Neural cell (in vitro differentiated cells): Measurements from ENCODE around the gene AKT3. TPM values are rescaled to one million over a fixed set of nuclear protein-coding genes. Genes with fewer than 3 reads are reported as not detected.

Experiments used
- H2AFZ ChIP-seq: fragments of 200-600, 300-800 bp; sonication (generic), shearing (Covaris generic); 2 replicates; pipeline ENCODE4 v1.6.0; 2014; ENCODE audit warnings: low read depth, mild to moderate bottlenecking, antibody characterized with exemption, low read length, moderate library complexity
- H3F3A ChIP-seq: fragments of 200-600 bp; shearing (Covaris generic); 2 replicates; pipeline ENCODE4 v1.6.1; 2016; ENCODE audit warnings: mild to moderate bottlenecking, moderate library complexity, mixed read lengths, antibody characterized with exemption, low read length; ENCODE audit not compliant: insufficient read depth, poor library complexity, severe bottlenecking
- H3K27ac ChIP-seq: fragments of 200-600, 300-800 bp; sonication (generic), shearing (Covaris generic); 2 replicates; pipeline ENCODE4 v1.5.1; 2014; ENCODE audit warnings: mild to moderate bottlenecking, low read length, moderate library complexity
- H3K27me3 ChIP-seq: fragments of 300-800, 200-600 bp; sonication (generic), shearing (Covaris generic); 2 replicates; pipeline ENCODE4 v1.6.0; 2014; ENCODE audit warnings: mild to moderate bottlenecking, low read depth, low read length, moderate library complexity; ENCODE audit not compliant: insufficient read depth
- H3K36me3 ChIP-seq: fragments of 300-800, 200-600 bp; sonication (generic), shearing (Covaris generic); 2 replicates; pipeline ENCODE4 v1.5.1; 2014; ENCODE audit warnings: mild to moderate bottlenecking, antibody characterized with exemption, low read length, moderate library complexity; ENCODE audit not compliant: insufficient read depth
- H3K4me2 ChIP-seq: fragments of 300-800, 200-600 bp; sonication (generic), shearing (Covaris generic); 2 replicates; pipeline ENCODE4 v1.6.0; 2014; ENCODE audit warnings: mild to moderate bottlenecking, low read length
- H3K4me3 ChIP-seq: fragments of 300-800, 200-600 bp; sonication (generic), shearing (Covaris generic); 2 replicates; pipeline ENCODE4 v1.5.1; 2014; ENCODE audit warnings: mild to moderate bottlenecking, low read length, moderate library complexity
- H3K79me2 ChIP-seq: fragments of 200-600 bp; shearing (Covaris generic); replicated peaks from 2 replicates; pipeline ENCODE4 v1.6.0; 2014; ENCODE audit warnings: mild to moderate bottlenecking, low read length, moderate library complexity; ENCODE audit not compliant: insufficient read depth
- H3K9ac ChIP-seq: fragments of 300-800, 200-600 bp; sonication (generic), shearing (Covaris generic); 2 replicates; pipeline ENCODE4 v1.6.1; 2016; ENCODE audit warnings: mild to moderate bottlenecking, low read length, mixed read lengths
- H3K9me2 ChIP-seq: fragments of 200-600 bp; shearing (Covaris generic); 2 replicates; pipeline ENCODE4 v1.6.1; 2016; ENCODE audit warnings: mild to moderate bottlenecking, low read length, mixed read lengths; ENCODE audit not compliant: insufficient read depth
- H3K9me3 ChIP-seq: fragments of 200-600, 300-800 bp; sonication (generic), shearing (Covaris generic); 2 replicates; pipeline ENCODE4 v1.6.1; 2016; ENCODE audit warnings: mild to moderate bottlenecking, mixed run types, low read length, moderate library complexity, mixed read lengths
- H4K20me1 ChIP-seq: fragments of 200-600 bp; shearing (Covaris generic); 2 replicates; pipeline ENCODE4 v1.6.1; 2016; ENCODE audit warnings: mild to moderate bottlenecking, mixed run types; ENCODE audit not compliant: insufficient read depth
- EP300 ChIP-seq: fragments of 450-650 bp; conservative IDR thresholded peaks from 2 replicates; pipeline ENCODE4 v1.6.1; 2014; ENCODE audit warnings: antibody characterized with exemption, mild to moderate bottlenecking, moderate library complexity; ENCODE audit not compliant: poor library complexity, severe bottlenecking
- EZH2 ChIP-seq: fragments of 200-600, 300-800 bp; shearing (Covaris generic), sonication (generic); IDR thresholded peaks from 2 replicates; pipeline ENCODE4 v1.6.1; 2014; ENCODE audit warnings: antibody characterized with exemption, low read length, borderline replicate concordance, mild to moderate bottlenecking; ENCODE audit not compliant: insufficient read depth, poor library complexity, severe bottlenecking
- MXI1 ChIP-seq: fragments of 450-650 bp; conservative IDR thresholded peaks from 2 replicates; pipeline ENCODE4 v1.6.1; 2014; ENCODE audit warnings: antibody characterized with exemption, mild to moderate bottlenecking; ENCODE audit not compliant: poor library complexity, severe bottlenecking
- POLR2AphosphoS5 ChIP-seq: IDR thresholded peaks from 2 replicates; pipeline ENCODE4 v1.6.1; 2012
- RAD21 ChIP-seq: fragments of 450-650 bp; conservative IDR thresholded peaks from 2 replicates; pipeline ENCODE4 v1.6.1; 2014; ENCODE audit warnings: antibody characterized with exemption, mild to moderate bottlenecking, moderate library complexity
- SMC3 ChIP-seq: fragments of 450-650 bp; conservative IDR thresholded peaks from 2 replicates; pipeline ENCODE4 v1.6.1; 2014; ENCODE audit warnings: antibody characterized with exemption, mild to moderate bottlenecking, moderate library complexity; ENCODE audit not compliant: poor library complexity
- TAF1 ChIP-seq: IDR thresholded peaks from 2 replicates; pipeline ENCODE4 v1.6.1; 2012; ENCODE audit warnings: low read depth
- polyA plus RNA-seq: library from polyadenylated mRNA; depleted of rRNA; stranded (reverse); fragments of >200 nt; gene quantifications from 2 replicates; pipeline ENCODE4 v1.2.3, GENCODE V29; 2014
- TF ChIP-seq, protein P1 (sequence below): fragments of 450-650 bp; IDR thresholded peaks from 2 replicates; pipeline ENCODE4 v1.5.1; 2014; ENCODE audit warnings: antibody characterized with exemption, mild to moderate bottlenecking, moderate library complexity; ENCODE audit not compliant: poor library complexity, severe bottlenecking
- TF ChIP-seq, protein P2 (sequence below): IDR thresholded peaks from 2 replicates; pipeline ENCODE4 v1.6.1; 2012; ENCODE audit warnings: borderline replicate concordance

Gene AKT3
- polyA plus RNA-seq, 1 donor from 2014 or later: 46.0 TPM

DNA sequence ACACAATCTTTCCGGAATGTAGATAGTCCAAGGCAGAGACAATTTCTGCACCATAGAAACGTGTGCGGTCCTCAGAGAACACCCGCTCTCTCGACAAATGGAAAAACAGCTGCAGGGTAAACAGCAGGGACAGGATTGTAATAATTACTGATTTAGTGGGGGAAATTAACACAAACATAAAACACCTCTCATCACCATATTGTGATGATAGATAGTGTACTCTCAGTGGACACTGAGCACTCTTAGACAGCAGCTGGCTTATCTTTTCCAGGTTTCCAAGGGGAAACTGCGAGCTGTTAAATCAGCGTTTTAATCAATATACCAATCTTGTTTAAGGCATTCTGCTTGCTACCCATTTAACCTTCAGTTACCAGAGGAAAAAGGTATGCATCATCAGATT lies 277.1 kb downstream of the AKT3 start:
- no peaks in the 10 kb centered on the region for H3K9me2 ChIP-seq
- TF ChIP-seq MXI1 (no peak), SMC3 (no peak), EP300 (no peak), POLR2AphosphoS5 (no peak), TAF1 (no peak), RAD21 (no peak), EZH2 (no peak)
- TF ChIP-seq, protein P1, sequence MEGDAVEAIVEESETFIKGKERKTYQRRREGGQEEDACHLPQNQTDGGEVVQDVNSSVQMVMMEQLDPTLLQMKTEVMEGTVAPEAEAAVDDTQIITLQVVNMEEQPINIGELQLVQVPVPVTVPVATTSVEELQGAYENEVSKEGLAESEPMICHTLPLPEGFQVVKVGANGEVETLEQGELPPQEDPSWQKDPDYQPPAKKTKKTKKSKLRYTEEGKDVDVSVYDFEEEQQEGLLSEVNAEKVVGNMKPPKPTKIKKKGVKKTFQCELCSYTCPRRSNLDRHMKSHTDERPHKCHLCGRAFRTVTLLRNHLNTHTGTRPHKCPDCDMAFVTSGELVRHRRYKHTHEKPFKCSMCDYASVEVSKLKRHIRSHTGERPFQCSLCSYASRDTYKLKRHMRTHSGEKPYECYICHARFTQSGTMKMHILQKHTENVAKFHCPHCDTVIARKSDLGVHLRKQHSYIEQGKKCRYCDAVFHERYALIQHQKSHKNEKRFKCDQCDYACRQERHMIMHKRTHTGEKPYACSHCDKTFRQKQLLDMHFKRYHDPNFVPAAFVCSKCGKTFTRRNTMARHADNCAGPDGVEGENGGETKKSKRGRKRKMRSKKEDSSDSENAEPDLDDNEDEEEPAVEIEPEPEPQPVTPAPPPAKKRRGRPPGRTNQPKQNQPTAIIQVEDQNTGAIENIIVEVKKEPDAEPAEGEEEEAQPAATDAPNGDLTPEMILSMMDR: no peak
- TF ChIP-seq, protein P2, sequence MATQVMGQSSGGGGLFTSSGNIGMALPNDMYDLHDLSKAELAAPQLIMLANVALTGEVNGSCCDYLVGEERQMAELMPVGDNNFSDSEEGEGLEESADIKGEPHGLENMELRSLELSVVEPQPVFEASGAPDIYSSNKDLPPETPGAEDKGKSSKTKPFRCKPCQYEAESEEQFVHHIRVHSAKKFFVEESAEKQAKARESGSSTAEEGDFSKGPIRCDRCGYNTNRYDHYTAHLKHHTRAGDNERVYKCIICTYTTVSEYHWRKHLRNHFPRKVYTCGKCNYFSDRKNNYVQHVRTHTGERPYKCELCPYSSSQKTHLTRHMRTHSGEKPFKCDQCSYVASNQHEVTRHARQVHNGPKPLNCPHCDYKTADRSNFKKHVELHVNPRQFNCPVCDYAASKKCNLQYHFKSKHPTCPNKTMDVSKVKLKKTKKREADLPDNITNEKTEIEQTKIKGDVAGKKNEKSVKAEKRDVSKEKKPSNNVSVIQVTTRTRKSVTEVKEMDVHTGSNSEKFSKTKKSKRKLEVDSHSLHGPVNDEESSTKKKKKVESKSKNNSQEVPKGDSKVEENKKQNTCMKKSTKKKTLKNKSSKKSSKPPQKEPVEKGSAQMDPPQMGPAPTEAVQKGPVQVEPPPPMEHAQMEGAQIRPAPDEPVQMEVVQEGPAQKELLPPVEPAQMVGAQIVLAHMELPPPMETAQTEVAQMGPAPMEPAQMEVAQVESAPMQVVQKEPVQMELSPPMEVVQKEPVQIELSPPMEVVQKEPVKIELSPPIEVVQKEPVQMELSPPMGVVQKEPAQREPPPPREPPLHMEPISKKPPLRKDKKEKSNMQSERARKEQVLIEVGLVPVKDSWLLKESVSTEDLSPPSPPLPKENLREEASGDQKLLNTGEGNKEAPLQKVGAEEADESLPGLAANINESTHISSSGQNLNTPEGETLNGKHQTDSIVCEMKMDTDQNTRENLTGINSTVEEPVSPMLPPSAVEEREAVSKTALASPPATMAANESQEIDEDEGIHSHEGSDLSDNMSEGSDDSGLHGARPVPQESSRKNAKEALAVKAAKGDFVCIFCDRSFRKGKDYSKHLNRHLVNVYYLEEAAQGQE: no peak
- H3K27me3 ChIP-seq: no peaks in the 10 kb centered on the region
- H3K9ac ChIP-seq: no peak overlapping the region
- H2AFZ ChIP-seq: no peak overlapping the region
- no peaks in the 10 kb centered on the region for H3F3A ChIP-seq
- H3K36me3 ChIP-seq: no peaks in the 10 kb centered on the region
- H3K4me2 ChIP-seq: no peak overlapping the region
- no peaks in the 10 kb centered on the region for H3K79me2 ChIP-seq
- no peak overlapping the region for H3K4me3 ChIP-seq
- H4K20me1 ChIP-seq: no peaks in the 10 kb centered on the region
- no peaks in the 10 kb centered on the region for H3K9me3 ChIP-seq
- no peak overlapping the region for H3K27ac ChIP-seq

DNA sequence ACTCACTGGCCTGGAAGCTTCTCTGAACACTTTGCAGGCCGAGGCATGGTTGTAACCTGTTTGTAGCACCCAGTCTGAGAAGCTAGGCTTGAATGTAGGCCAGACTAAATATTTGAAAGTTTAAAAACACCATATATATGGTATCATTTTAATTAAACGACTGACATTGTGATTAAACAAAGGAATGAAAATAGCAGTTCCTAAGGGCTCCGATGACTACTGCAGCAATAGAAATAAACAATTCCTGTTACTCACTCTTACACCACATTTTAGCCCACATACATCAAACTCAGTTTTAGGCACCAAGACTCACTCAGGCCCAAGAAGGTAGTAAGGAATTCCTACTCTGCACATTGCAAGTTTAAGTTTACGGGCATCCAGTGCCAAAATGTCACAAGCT lies 281.2 kb downstream of the AKT3 start:
- no peaks in the 10 kb centered on the region for H4K20me1 ChIP-seq
- TF ChIP-seq TAF1 (no peak), RAD21 (no peak), EZH2 (no peak), EP300 (no peak)
- TF ChIP-seq, protein P1: no peak
- H3K79me2 ChIP-seq: no peaks in the 10 kb centered on the region

More for the DNA sequence above, 281.2 kb downstream of the AKT3 start:
- no peak overlapping the region for H3K4me3 ChIP-seq
- no peaks in the 10 kb centered on the region for H3K9me3 ChIP-seq
- no peak overlapping the region for H2AFZ ChIP-seq
- no peak overlapping the region for H3K27ac ChIP-seq
- no peaks in the 10 kb centered on the region for H3F3A ChIP-seq
- H3K9me2 ChIP-seq: no peaks in the 10 kb centered on the region
- H3K4me2 ChIP-seq: no peak overlapping the region
- H3K9ac ChIP-seq: no peak overlapping the region
- no peaks in the 10 kb centered on the region for H3K27me3 ChIP-seq
- H3K36me3 ChIP-seq: no peaks in the 10 kb centered on the region
